Vagina (tissue), 2 donors: ENCODE measurements around the gene ZEB2. TPM values are rescaled to one million over a fixed set of nuclear protein-coding genes. Genes with fewer than 3 reads are reported as not detected.
A peak's percentile ranks its signal among the peaks of the same experiment; 100 is the strongest.

Experiments
- DNase-seq, 2 donors: peaks; one replicate each; pipeline ENCODE4 v3.0.0-alpha.2; 2017; ENCODE audit errors: extremely low spot score in 2 of 2
- H3K27ac ChIP-seq: fragments of 200-600 bp; sonication (generic); one replicate; pipeline ENCODE4 v1.5.1; 2019
- H3K27me3 ChIP-seq: fragments of 200-600 bp; sonication (generic); one replicate; pipeline ENCODE4 v1.5.1; 2019
- H3K36me3 ChIP-seq, 2 donors: fragments of 200-600 bp; sonication (generic); one replicate each; pipeline ENCODE4 v1.5.1; 2017 to 2019
- H3K4me1 ChIP-seq: fragments of 200-600 bp; sonication (generic); one replicate; pipeline ENCODE4 v1.5.1; 2019
- H3K4me3 ChIP-seq, 2 donors: fragments of 200-600 bp; sonication (generic); 1 replicate in 1 of 2; 2 replicates in 1 of 2; pipeline ENCODE4 v1.5.1; 2016 to 2019
- H3K9me3 ChIP-seq: fragments of 200-600 bp; sonication (generic); one replicate; pipeline ENCODE4 v1.5.1; 2019
- POLR2A ChIP-seq, 2 donors: fragments of 450-650 bp; IDR thresholded peaks; one replicate each; pipeline ENCODE4 v1.6.1; 2017; ENCODE audit warnings: antibody characterized with exemption in 2 of 2, mild to moderate bottlenecking in 2 of 2, moderate library complexity in 2 of 2
- POLR2AphosphoS5 ChIP-seq, 2 donors: sonication (generic); formaldehyde crosslinking; IDR thresholded peaks; one replicate each; pipeline ENCODE4 v1.9.0; 2017; ENCODE audit warnings: antibody characterized with exemption in 2 of 2, mild to moderate bottlenecking in 2 of 2, low read depth in 1 of 2; ENCODE audit not compliant: insufficient read depth in 1 of 2
- intact Hi-C: fragments of 100-400 bp; cut with DNase I; formaldehyde crosslinking; loops from one replicate; pipeline ENCODE4 v1.15.1; 2023
- total RNA-seq: library from RNA; depleted of rRNA; stranded (reverse); fragments of >200 nt; gene quantifications from one replicate; pipeline ENCODE4 v1.2.3, GENCODE V29; 2016
- TF ChIP-seq, protein P1 (sequence below), 3 experiments: fragments of 450-650 bp in 2 of 3; fragments of 200-600 bp in 1 of 3; sonication (generic) in 1 of 3; IDR thresholded peaks; one replicate each; pipeline ENCODE4 v1.5.1; 2017 to 2019; ENCODE audit warnings: antibody characterized with exemption in 3 of 3, mild to moderate bottlenecking in 2 of 3, moderate library complexity in 2 of 3

The ZEB2 gene
- total RNA-seq, 1 donor from 2014 or later, result 63.6 TPM

DNA sequence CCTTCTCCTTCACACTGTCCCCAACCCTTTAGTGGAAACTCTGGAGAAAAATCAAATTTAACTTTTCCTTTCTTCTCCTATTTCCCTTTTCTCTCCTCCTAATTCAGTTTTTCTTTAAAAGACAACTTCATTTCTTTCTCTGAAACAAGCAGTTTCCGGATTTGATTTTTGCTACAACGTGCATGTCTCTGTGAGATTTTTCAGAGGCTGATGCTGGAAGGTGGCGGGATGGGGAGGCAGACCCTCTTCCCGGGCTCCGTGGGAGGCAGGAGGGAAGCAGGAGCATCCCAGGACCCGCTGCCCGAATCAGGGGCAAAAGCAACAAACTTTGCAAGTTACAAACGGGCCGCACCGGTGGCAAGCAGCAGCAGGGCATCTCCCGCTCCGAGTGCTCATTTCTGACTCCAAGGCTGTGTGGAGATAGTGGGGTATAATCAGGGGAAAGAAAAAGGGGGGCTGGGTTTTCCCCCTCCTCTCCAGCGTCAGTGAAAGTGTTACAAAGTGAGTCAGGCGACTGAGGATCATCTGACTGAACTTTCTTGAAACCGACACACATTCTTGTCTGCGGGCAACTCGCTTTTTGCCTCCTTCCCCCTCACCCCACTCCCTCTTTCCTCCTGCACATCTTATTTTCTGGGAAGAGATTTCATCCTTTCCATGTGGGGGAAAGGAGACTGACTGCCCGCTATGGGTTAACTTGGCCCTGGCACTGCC lies 6.4 kb downstream of the ZEB2 start:
- H3K27me3 ChIP-seq, result no peaks in the 10 kb centered on the region
- peaks cover 20% of the 10 kb centered on the region for H3K4me1 ChIP-seq
- peak overlapping the region; percentile 70 to 84 for H3K4me3 ChIP-seq
- intact Hi-C loops, result no loop called here
- no peaks in the 10 kb centered on the region for H3K36me3 ChIP-seq
- TF ChIP-seq POLR2AphosphoS5 (IDR thresholded peaks at IDR 0.05; ENCODE audit: insufficient read depth in 1 of 2, low read depth in 1 of 2), result peak; percentile 10 to 56
- TF ChIP-seq, protein P1, sequence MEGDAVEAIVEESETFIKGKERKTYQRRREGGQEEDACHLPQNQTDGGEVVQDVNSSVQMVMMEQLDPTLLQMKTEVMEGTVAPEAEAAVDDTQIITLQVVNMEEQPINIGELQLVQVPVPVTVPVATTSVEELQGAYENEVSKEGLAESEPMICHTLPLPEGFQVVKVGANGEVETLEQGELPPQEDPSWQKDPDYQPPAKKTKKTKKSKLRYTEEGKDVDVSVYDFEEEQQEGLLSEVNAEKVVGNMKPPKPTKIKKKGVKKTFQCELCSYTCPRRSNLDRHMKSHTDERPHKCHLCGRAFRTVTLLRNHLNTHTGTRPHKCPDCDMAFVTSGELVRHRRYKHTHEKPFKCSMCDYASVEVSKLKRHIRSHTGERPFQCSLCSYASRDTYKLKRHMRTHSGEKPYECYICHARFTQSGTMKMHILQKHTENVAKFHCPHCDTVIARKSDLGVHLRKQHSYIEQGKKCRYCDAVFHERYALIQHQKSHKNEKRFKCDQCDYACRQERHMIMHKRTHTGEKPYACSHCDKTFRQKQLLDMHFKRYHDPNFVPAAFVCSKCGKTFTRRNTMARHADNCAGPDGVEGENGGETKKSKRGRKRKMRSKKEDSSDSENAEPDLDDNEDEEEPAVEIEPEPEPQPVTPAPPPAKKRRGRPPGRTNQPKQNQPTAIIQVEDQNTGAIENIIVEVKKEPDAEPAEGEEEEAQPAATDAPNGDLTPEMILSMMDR (IDR thresholded peaks at IDR 0.05), result no peak
- peak in 1 of 2 donors; percentile 42 for TF ChIP-seq POLR2A (IDR thresholded peaks at IDR 0.05)
- H3K27ac ChIP-seq, result peak overlapping the region; percentile 99
- no peaks in the 10 kb centered on the region for H3K9me3 ChIP-seq
- no peak for DNase-seq

DNA sequence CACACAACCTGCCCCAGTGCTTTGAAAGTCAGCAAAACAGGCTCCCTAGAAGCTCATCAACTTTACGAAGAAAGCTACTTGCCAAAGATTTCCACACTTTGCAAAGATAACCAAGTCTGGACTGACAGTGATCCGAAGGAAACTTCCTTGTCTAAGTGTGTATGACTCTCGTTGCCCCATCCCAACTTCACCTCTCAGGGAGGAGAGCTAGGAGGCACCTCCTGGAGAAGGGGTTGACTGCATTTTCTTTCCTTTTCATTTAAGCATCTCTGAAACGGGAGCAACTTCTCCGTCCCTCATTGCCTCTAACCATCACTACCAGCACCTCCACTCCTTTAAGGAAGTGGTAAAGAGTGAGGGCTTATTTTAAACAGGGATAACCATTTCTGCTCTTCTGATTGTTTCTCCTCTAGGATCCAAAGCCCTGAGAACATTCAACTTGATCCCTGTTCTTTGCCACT lies 7.0 kb downstream of the ZEB2 start:
- Histone ChIP-seq H3K9me3 (no peaks in the 10 kb centered on the region), H3K4me1 (peaks cover 26% of the 10 kb centered on the region), H3K27ac (peak overlapping the region; percentile 99), H3K4me3 (peak overlapping the region; percentile 70 to 84), H3K36me3 (no peaks in the 10 kb centered on the region), H3K27me3 (no peaks in the 10 kb centered on the region)
- TF ChIP-seq POLR2A (IDR thresholded peaks at IDR 0.05), result no peak
- no peak for TF ChIP-seq POLR2AphosphoS5 (IDR thresholded peaks at IDR 0.05; ENCODE audit: insufficient read depth in 1 of 2, low read depth in 1 of 2)
- TF ChIP-seq, protein P1 (IDR thresholded peaks at IDR 0.05), result no peak
- intact Hi-C loops, result no loop called here
- no peak for DNase-seq

DNA sequence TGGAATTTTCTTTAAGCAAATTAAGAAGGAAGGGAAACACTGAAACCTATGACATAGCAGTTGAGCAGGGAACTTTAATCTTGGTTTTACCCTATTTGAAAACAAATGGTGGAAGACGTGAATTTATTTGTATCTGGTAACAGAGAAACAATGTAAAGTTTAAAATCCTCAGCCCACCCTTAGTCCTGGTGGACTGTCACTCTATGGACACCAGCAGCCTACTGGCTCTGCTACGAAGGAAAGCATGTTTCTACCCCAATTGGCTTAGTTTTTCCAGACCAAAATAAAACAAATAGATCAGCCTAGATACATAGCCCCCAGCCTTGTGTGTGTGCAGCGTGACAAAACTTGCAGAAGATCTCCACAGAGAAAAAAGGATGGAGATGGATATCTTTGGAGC lies 7.4 kb downstream of the ZEB2 start:
- Histone ChIP-seq H3K27me3 (no peaks in the 10 kb centered on the region), H3K27ac (peak overlapping the region; percentile 99)

DNA sequence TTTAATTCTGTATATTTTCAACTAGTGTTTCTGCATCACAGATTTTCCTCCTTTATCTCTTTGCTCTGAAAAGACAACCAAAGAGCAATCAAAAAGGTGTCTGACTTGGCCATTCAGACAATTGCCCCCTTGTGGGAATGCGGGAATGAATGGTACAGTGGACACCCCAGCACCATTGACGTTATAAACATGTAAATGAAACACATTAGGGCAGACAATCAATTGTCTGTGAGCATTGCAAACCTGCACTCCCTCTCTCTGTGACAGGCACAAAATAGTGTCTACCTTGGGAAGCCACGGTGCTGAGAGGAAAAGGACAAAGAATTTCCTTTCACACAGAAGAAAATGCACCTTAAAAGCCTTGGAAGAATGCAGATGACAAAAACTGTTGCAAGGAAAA lies 8.0 kb downstream of the ZEB2 start:
- H3K9me3 ChIP-seq, result no peaks in the 10 kb centered on the region
- TF ChIP-seq POLR2A (IDR thresholded peaks at IDR 0.05) (no peak), POLR2AphosphoS5 (IDR thresholded peaks at IDR 0.05; ENCODE audit: insufficient read depth in 1 of 2, low read depth in 1 of 2) (no peak)
- TF ChIP-seq, protein P1 (IDR thresholded peaks at IDR 0.05), result no peak
- intact Hi-C loops, result no loop called here
- DNase-seq, result no peak
- H3K27me3 ChIP-seq, result no peaks in the 10 kb centered on the region
- H3K4me3 ChIP-seq, result peak overlapping the region; percentile 12 to 70
- H3K4me1 ChIP-seq, result peaks cover 36% of the 10 kb centered on the region
- H3K36me3 ChIP-seq, result no peaks in the 10 kb centered on the region
- H3K27ac ChIP-seq, result peak overlapping the region; percentile 99

More for the DNA sequence above, 7.4 kb downstream of the ZEB2 start:
- Histone ChIP-seq H3K4me3 (peak overlapping the region; percentile 70 to 84), H3K9me3 (no peaks in the 10 kb centered on the region), H3K36me3 (no peaks in the 10 kb centered on the region), H3K4me1 (peaks cover 31% of the 10 kb centered on the region)
- no peak for DNase-seq
- TF ChIP-seq, protein P1 (IDR thresholded peaks at IDR 0.05), result no peak
- TF ChIP-seq POLR2AphosphoS5 (IDR thresholded peaks at IDR 0.05; ENCODE audit: insufficient read depth in 1 of 2, low read depth in 1 of 2), result no peak
- no peak for TF ChIP-seq POLR2A (IDR thresholded peaks at IDR 0.05)
- intact Hi-C loops, result no loop called here

DNA sequence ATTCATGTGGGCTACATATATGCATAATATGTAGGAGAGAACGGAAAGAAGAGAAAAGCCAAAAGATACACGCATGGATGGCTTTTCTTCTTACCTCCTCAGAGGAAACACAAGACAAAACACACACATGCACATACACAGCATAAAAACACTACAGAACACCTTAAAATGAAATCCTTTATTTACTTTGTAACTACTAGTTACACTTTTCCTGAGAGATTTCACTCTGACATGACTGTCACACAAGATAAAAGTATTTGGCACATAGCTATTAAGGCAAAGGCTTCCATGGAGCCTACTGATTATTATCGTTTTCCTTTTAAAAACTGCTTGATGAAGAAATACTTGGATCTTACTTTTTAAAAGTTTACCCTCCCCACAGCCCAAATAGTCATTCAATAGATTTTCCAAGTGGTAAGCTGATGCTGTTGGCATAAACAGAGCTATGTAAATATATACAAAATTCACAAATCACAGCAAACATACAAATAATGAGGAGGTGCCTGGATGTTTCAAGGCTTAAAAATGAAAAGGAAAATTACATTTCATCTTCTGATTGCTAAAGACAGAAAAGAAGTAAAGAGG lies 8.6 kb downstream of the ZEB2 start:
- peak overlapping the region; percentile 99 for H3K27ac ChIP-seq
- intact Hi-C loops, result no loop called here

More for the DNA sequence above, 8.6 kb downstream of the ZEB2 start:
- Histone ChIP-seq H3K36me3 (no peaks in the 10 kb centered on the region), H3K4me3 (peak overlapping the region in 1 of 2 donors; percentile 70), H3K4me1 (peaks cover 41% of the 10 kb centered on the region), H3K27me3 (no peaks in the 10 kb centered on the region), H3K9me3 (no peaks in the 10 kb centered on the region)
- DNase-seq, result no peak
- no peak for TF ChIP-seq POLR2A (IDR thresholded peaks at IDR 0.05)
- TF ChIP-seq, protein P1 (IDR thresholded peaks at IDR 0.05), result no peak
- no peak for TF ChIP-seq POLR2AphosphoS5 (IDR thresholded peaks at IDR 0.05; ENCODE audit: insufficient read depth in 1 of 2, low read depth in 1 of 2)
